Tibial artery (tissue), 4 donors: ENCODE measurements around the gene WFDC12.

Experiments used
- DNase-seq, 2 donors: peaks; one replicate each; pipeline ENCODE4 v3.0.0-alpha.2; 2019
- H3K27ac ChIP-seq, 2 donors: fragments of 200-600 bp; sonication (generic) in 1 of 2; 1 replicate in 1 of 2; 2 replicates in 1 of 2; pipeline ENCODE4 v1.5.1; 2018 to 2019; ENCODE audit warnings: mild to moderate bottlenecking in 1 of 2
- H3K27me3 ChIP-seq, 2 donors: fragments of 200-600 bp; sonication (generic) in 1 of 2; one replicate each; pipeline versions ENCODE4 v1.5.1 to v1.6.0; 2016 to 2019
- H3K36me3 ChIP-seq, 3 donors: fragments of 200-600 bp; sonication (generic) in 2 of 3; one replicate each; pipeline ENCODE4 v1.5.1; 2016 to 2019; ENCODE audit warnings: mild to moderate bottlenecking in 2 of 3
- H3K4me1 ChIP-seq, 4 donors: fragments of 200-600 bp; sonication (generic) in 2 of 4; 1 replicate in 3 of 4; 2 replicates in 1 of 4; pipeline ENCODE4 v1.5.1; 2016 to 2019
- H3K4me3 ChIP-seq, 2 donors: fragments of 200-600 bp; sonication (generic) in 1 of 2; 1 replicate in 1 of 2; 2 replicates in 1 of 2; pipeline ENCODE4 v1.5.1; 2018 to 2019; ENCODE audit warnings: mild to moderate bottlenecking in 2 of 2
- H3K9me3 ChIP-seq, 3 donors: fragments of 200-600 bp; sonication (generic) in 1 of 3; one replicate each; pipeline ENCODE4 v1.5.1; 2016 to 2019
- intact Hi-C: fragments of 100-400 bp; cut with DNase I; formaldehyde crosslinking; loops from one replicate; pipeline ENCODE4 v1.15.0; 2023; ENCODE audit warnings: low total_unique reads
- TF ChIP-seq, protein P1 (sequence below), 2 experiments: fragments of 200-600 bp in 1 of 2; fragments of 450-650 bp in 1 of 2; IDR thresholded peaks; one replicate each; pipeline ENCODE4 v1.5.1; 2017 to 2019; ENCODE audit warnings: antibody characterized with exemption in 2 of 2, mild to moderate bottlenecking in 1 of 2, moderate library complexity in 1 of 2

The WFDC12 gene

DNA sequence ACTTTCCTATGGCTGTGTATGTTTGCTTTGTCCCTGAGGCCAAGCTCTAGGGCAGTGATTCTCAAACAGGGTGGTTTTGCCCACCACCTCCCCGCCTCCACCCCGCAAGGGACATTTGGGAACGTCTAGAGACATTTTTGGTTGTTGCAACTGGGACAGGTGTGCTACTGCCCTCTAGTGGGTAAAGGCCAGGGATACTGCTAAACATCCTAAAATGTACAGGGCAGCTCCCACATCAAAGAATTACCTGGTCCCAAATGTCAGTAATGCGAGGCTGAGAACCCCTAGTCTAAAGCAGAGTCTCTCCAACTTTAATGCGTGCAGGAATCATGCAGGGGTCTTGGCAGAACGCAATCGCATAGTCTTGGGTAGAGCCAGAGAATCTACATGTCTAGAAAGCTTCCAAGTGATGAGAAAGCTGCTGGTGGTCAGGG is 28.4 kb downstream of the WFDC12 start:
- intact Hi-C loops: no loop called here

DNA sequence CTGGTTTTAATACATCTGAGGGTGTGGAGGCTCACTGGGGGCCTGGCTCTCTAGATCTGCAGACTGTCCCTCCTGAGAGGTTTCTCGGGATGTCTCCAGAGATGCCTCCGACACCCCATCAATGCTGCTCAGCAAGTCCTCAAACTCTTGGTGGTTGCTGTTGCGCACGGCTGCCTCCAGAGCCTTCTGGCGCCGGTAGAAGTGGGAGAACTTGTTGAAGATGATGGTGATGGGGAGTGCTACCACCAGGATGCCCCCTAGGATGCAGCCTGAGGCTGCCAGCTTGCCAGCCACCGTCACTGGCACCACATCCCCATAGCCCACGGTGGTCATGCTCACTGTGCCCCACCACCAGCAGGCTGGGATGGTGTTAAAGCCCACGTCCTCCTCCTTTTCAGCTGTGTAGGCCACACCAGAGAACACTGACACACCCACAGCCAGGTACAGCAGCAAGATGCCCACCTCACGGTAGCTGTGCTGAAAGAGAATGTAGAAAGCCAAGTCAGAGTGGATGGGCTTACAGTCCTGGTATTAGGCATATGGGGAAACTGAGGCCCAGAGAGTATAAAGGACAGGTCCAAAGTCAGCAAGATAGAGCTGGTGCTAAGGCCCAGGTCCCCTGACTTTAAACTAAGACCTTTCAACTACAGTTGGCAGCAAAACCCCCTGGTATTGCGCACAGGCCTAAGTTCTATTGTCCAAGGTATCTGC is 29.2 kb downstream of the WFDC12 start:
- intact Hi-C loops: loop anchor here (5.0 kb wide), 1 partner anchor 48 kb away; no protein-coding TSS in a partner anchor
- Histone ChIP-seq H3K36me3 (no peaks in the 10 kb centered on the region), H3K9me3 (no peaks in the 10 kb centered on the region), H3K27ac (no peak overlapping the region), H3K4me3 (no peak overlapping the region), H3K27me3 (peaks cover 0 to 42% of the 10 kb centered on the region in 2 donors), H3K4me1 (peaks cover 0 to 11% (median 10%) of the 10 kb centered on the region in 4 donors)
- no peak for DNase-seq
- TF ChIP-seq, protein P1, sequence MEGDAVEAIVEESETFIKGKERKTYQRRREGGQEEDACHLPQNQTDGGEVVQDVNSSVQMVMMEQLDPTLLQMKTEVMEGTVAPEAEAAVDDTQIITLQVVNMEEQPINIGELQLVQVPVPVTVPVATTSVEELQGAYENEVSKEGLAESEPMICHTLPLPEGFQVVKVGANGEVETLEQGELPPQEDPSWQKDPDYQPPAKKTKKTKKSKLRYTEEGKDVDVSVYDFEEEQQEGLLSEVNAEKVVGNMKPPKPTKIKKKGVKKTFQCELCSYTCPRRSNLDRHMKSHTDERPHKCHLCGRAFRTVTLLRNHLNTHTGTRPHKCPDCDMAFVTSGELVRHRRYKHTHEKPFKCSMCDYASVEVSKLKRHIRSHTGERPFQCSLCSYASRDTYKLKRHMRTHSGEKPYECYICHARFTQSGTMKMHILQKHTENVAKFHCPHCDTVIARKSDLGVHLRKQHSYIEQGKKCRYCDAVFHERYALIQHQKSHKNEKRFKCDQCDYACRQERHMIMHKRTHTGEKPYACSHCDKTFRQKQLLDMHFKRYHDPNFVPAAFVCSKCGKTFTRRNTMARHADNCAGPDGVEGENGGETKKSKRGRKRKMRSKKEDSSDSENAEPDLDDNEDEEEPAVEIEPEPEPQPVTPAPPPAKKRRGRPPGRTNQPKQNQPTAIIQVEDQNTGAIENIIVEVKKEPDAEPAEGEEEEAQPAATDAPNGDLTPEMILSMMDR (IDR thresholded peaks at IDR 0.05): no peak

More for the DNA sequence above, 28.4 kb downstream of the WFDC12 start:
- no peak overlapping the region for H3K27ac ChIP-seq
- no peak overlapping the region for H3K4me3 ChIP-seq
- H3K36me3 ChIP-seq: no peaks in the 10 kb centered on the region
- DNase-seq: no peak
- H3K27me3 ChIP-seq: peaks cover 0 to 48% of the 10 kb centered on the region in 2 donors
- peaks cover 0 to 15% (median 12%) of the 10 kb centered on the region in 4 donors for H3K4me1 ChIP-seq
- TF ChIP-seq, protein P1 (IDR thresholded peaks at IDR 0.05): peak; percentile 53 to 71
- no peaks in the 10 kb centered on the region for H3K9me3 ChIP-seq

DNA sequence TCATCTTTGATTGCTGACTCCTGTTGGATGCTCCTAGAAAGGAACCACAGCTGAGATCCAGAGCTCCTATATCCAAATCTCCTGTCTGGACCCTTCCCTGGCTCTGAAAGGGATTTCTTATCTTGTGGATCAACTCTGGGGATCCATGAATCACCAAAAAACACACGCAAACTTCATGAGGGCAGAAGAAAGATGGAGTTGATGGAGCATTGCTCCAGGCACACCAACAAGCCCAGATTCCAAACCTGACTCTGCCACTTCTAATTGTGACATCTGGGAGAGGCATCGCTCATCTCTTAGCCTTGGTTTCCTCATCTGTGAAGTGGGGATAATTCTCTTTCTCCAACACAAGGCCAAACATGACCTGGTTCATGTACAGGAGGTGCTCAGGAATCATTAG is 30.1 kb downstream of the WFDC12 start:
- Histone ChIP-seq H3K36me3 (no peaks in the 10 kb centered on the region), H3K27me3 (peaks cover 0 to 34% of the 10 kb centered on the region in 2 donors), H3K27ac (no peak overlapping the region), H3K4me1 (peaks cover 0 to 11% (median 10%) of the 10 kb centered on the region in 4 donors), H3K4me3 (no peak overlapping the region), H3K9me3 (no peaks in the 10 kb centered on the region)
- TF ChIP-seq, protein P1 (IDR thresholded peaks at IDR 0.05): no peak
- no peak for DNase-seq
- intact Hi-C loops: loop anchor here (5.0 kb wide), 1 partner anchor 47 kb away; no protein-coding TSS in a partner anchor

DNA sequence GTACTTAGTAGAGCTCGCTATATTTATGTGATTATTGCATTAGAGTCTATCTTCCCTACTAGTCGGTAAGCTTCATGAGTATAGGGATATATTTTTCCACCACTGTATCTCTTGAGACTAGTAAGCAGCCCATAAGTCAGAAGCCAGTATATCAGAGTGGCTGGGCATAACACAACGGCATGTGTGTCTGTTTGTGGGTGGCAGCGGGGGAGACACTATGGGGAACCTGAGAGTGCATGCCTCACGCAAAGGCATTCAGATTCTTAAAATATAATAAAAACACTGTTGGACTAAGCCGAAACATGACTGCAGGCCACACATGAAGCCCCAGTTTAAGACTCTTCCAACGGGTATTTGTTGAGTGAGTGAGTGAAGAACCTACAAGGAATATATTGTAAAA is 31.4 kb downstream of the WFDC12 start:
- H3K27me3 ChIP-seq: peaks cover 0 to 22% of the 10 kb centered on the region in 2 donors
- intact Hi-C loops: loop anchor here (5.0 kb wide), 1 partner anchor 46 kb away; no protein-coding TSS in a partner anchor
- H3K36me3 ChIP-seq: no peaks in the 10 kb centered on the region
- H3K9me3 ChIP-seq: no peaks in the 10 kb centered on the region
- TF ChIP-seq, protein P1 (IDR thresholded peaks at IDR 0.05): no peak
- H3K27ac ChIP-seq: no peak overlapping the region
- H3K4me1 ChIP-seq: peaks cover 0 to 4% (median 4%) of the 10 kb centered on the region in 4 donors
- H3K4me3 ChIP-seq: no peak overlapping the region
- DNase-seq: no peak

DNA sequence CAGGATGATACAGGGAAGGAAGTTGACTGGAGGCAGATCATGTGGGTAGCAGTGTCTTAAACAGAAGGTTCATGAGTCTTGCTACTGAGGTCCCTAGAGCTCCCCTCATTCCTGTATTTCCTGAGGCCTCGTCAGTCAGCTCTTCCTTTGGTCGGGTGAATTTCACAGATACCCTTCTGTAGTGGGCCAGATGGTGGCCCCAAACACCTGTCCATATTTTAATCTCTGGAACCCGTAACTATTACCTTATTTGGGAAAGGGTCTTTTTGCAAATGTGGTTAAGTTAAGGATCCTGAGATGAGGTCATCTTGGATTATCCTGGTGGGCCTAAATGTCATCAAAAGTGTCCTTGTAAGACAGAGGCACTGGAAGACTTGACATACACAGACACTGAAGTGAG is 32.9 kb downstream of the WFDC12 start:
- Histone ChIP-seq H3K36me3 (no peaks in the 10 kb centered on the region), H3K9me3 (no peaks in the 10 kb centered on the region), H3K27me3 (peaks cover 0 to 7% of the 10 kb centered on the region in 2 donors), H3K4me3 (no peak overlapping the region), H3K27ac (no peak overlapping the region), H3K4me1 (no peaks in the 10 kb centered on the region)
- DNase-seq: no peak
- intact Hi-C loops: loop anchor here (5.0 kb wide), 1 partner anchor 44 kb away; no protein-coding TSS in a partner anchor
- TF ChIP-seq, protein P1 (IDR thresholded peaks at IDR 0.05): no peak
